ENCODE data around the gene RAB6B. TPM values are rescaled to one million over a fixed set of nuclear protein-coding genes. Genes with fewer than 3 reads are reported as not detected.

RAB6B gene
- total RNA-seq, 1 donor from 2014 or later = 0.91 TPM

DNA sequence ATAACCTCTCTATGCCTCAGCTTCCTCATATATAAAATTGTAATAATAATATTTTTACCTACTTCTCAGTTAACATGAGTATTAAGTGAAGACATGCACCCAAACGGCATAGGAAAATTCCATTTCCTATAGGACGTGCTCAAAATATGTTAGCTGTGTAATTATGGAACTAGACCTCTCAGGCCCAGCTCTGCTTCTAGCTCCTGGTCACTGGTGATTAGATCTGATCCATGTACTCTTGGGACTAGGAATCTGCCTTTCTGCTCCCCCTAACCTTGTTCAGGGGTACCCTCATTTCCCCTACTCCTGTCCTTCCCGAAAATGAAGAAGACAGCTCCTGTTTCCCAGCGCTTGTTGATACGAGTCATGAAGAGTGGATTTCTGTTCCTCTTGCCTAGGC lies 119.8 kb downstream of the RAB6B start:
- intact Hi-C loops (cut with micrococcal nuclease) = no loop called here

DNA sequence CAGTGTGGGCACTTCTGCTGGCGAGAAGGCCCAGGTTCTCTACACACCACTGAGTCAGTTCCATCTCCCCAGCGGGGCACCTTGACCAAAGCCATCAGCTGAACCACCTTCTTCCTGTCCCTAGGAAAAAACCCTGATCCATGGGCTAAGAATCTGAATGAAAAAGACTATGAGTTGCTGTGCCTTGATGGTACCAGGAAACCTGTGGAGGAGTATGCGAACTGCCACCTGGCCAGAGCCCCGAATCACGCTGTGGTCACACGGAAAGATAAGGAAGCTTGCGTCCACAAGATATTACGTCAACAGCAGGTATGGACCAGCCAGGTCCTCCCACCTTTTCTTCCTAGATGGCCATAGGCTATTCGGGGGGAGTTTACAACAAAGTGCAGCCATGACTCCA lies 120.4 kb downstream of the RAB6B start:
- intact Hi-C loops (cut with micrococcal nuclease) = no loop called here

Other genes starting within 250 kb of the RAB6B start
- 88.4 and 93.0 TPM in 2 replicates for gene TOPBP1, start 233.9 kb downstream of the RAB6B start, total RNA-seq
- under 0.01 and 0.43 TPM in 2 replicates for gene TF, start 149.5 kb downstream of the RAB6B start, total RNA-seq
- gene SRPRB, start 90.1 kb downstream of the RAB6B start, total RNA-seq = 68.2 and 75.2 TPM in 2 replicates
- gene SLCO2A1, start 134.0 kb upstream of the RAB6B start, total RNA-seq = not detected in 2 replicates

All from T-helper 2 cell treated with Interferon-gamma antibody and Interleukin-4, amounts not matched to agents 100 ng/mL and 5 ng/mL, for 36 hours (primary cell).